C4-2B (cell line): ENCODE data around the gene RALGAPA2.

Experiments
- ZFX ChIP-seq: fragments of 450-650 bp; IDR thresholded peaks from 2 replicates; pipeline ENCODE4 v1.6.1; 2017
- TF ChIP-seq, protein P1 (sequence below): fragments of 450-650 bp; conservative IDR thresholded peaks from 2 replicates; pipeline ENCODE4 v1.5.1; 2017; ENCODE audit warnings: mild to moderate bottlenecking

DNA sequence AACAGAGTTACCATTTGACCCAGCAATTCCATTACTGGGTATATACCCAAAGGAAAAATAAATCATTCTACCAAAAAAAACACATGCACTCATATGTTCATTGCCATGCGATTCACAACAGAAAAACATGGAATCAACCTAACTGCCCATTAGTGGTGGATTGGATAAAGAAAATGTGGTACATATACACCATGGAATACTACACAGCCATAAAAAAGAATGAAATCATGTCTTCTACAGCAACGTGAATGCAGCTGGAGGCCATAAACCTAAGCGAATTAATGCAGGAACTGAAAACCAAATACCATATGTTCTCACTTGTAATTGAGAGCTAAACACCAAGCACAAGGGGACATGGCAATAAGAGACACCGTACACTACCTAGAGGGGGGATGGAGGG lies 12.5 kb downstream of the RALGAPA2 start:
- TF ChIP-seq, protein P1, sequence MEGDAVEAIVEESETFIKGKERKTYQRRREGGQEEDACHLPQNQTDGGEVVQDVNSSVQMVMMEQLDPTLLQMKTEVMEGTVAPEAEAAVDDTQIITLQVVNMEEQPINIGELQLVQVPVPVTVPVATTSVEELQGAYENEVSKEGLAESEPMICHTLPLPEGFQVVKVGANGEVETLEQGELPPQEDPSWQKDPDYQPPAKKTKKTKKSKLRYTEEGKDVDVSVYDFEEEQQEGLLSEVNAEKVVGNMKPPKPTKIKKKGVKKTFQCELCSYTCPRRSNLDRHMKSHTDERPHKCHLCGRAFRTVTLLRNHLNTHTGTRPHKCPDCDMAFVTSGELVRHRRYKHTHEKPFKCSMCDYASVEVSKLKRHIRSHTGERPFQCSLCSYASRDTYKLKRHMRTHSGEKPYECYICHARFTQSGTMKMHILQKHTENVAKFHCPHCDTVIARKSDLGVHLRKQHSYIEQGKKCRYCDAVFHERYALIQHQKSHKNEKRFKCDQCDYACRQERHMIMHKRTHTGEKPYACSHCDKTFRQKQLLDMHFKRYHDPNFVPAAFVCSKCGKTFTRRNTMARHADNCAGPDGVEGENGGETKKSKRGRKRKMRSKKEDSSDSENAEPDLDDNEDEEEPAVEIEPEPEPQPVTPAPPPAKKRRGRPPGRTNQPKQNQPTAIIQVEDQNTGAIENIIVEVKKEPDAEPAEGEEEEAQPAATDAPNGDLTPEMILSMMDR = no peak
- no peak for TF ChIP-seq ZFX
